Lower leg skin (tissue), 4 donors: Measurements from ENCODE around the gene TRAF3. TPM values are rescaled to one million over a fixed set of nuclear protein-coding genes. Genes with fewer than 3 reads are reported as not detected.

Experiments used
- DNase-seq, 2 donors: peaks; one replicate each; pipeline ENCODE4 v3.0.0-alpha.2; 2019; ENCODE audit warnings: low spot score in 2 of 2
- H3K4me3 ChIP-seq: fragments of 200-600 bp; sonication (generic); 2 replicates; pipeline ENCODE4 v1.5.1; 2017; ENCODE audit warnings: mild to moderate bottlenecking, low read depth; ENCODE audit not compliant: poor library complexity, severe bottlenecking
- CTCF ChIP-seq, 3 donors: fragments of 450-650 bp; IDR thresholded peaks; one replicate each; pipeline ENCODE4 v1.5.1; 2016; ENCODE audit warnings: antibody characterized with exemption in 3 of 3, mild to moderate bottlenecking in 3 of 3, moderate library complexity in 2 of 3
- POLR2A ChIP-seq, 2 donors: fragments of 450-650 bp; IDR thresholded peaks; one replicate each; pipeline ENCODE4 v1.6.1; 2016 to 2017; ENCODE audit warnings: antibody characterized with exemption in 2 of 2, mild to moderate bottlenecking in 1 of 2, moderate library complexity in 1 of 2
- whole genome bisulfite sequencing, 2 donors: methylation state at CpG; one replicate each; pipeline ENCODE4 v1.1.5; 2018; 5-methylcytosine and 5-hydroxymethylcytosine counted together
- intact Hi-C: fragments of 100-400 bp; cut with DNase I; formaldehyde crosslinking; loops from one replicate; pipeline ENCODE4 v1.15.0; 2023; ENCODE audit warnings: low total_unique reads
- total RNA-seq, 4 donors: library from RNA; depleted of rRNA; stranded (reverse); fragments of >200 nt; gene quantifications; one replicate each; pipeline ENCODE4 v1.1.0, GENCODE V29; 2016

The TRAF3 gene
- total RNA-seq, 4 donors from 2014 or later: 3.0 to 14.4 (median 12.1) TPM

- TF ChIP-seq CTCF (IDR thresholded peaks at IDR 0.05) (no peak), POLR2A (IDR thresholded peaks at IDR 0.05) (no peak)
- intact Hi-C loops: no loop called here
- WGBS, 2 donors: 90 to 92% methylated on average over 5 of the region's 5 CpGs
- no peak overlapping the region for H3K4me3 ChIP-seq
- DNase-seq: no peak
Measured at GRCh38 chr14:102823546-102823945, 46.3 kb downstream of the TRAF3 start.

- intact Hi-C loops: no loop called here
- no peak overlapping the region for H3K4me3 ChIP-seq
- TF ChIP-seq CTCF (IDR thresholded peaks at IDR 0.05) (no peak), POLR2A (IDR thresholded peaks at IDR 0.05) (no peak)
- DNase-seq: no peak
- WGBS, 2 donors: 67 to 73% methylated on average over 8 of the region's 8 CpGs
Measured at GRCh38 chr14:102824832-102825231, 47.6 kb downstream of the TRAF3 start.

GRCh38 chr14:102825307-102826095 is 48.3 kb downstream of the TRAF3 start:
- WGBS, 2 donors: 92% methylated on average over 21 to 22 of the region's 22 CpGs
- intact Hi-C loops: no loop called here
- TF ChIP-seq POLR2A (IDR thresholded peaks at IDR 0.05) (no peak), CTCF (IDR thresholded peaks at IDR 0.05) (no peak)
- DNase-seq: no peak
- H3K4me3 ChIP-seq: no peak overlapping the region

DNA sequence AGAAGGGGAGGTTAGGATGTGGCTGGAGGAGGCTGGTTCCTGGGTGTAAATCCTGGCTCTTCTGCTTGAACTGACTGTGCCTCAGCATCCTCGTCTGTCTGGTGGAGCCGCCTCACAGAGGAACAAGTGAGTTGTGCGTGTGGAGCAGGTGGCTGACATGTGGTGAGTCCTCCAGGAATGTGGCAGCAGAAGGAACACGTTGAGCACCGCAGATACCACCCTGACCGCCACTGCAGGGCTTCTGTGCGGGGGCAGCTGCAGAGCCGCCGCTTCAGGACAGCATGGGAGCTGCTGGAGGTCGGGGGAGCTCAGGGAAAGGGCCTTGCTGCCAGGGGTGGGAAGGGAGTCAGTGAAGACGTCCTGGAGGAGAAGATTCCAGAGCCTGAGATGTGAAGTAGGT is 48.9 kb downstream of the TRAF3 start:
- no peak overlapping the region for H3K4me3 ChIP-seq
- intact Hi-C loops: no loop called here
- TF ChIP-seq POLR2A (IDR thresholded peaks at IDR 0.05) (no peak), CTCF (IDR thresholded peaks at IDR 0.05) (no peak)
- 83 to 89% methylated on average over 11 of the region's 11 CpGs for WGBS, 2 donors
- no peak for DNase-seq

- no peak for DNase-seq
- intact Hi-C loops: no loop called here
- WGBS, 2 donors: 91% methylated on average over 25 of the region's 25 CpGs
- TF ChIP-seq POLR2A (IDR thresholded peaks at IDR 0.05): no peak
- no peak for TF ChIP-seq CTCF (IDR thresholded peaks at IDR 0.05)
- H3K4me3 ChIP-seq: no peak overlapping the region
Measured at GRCh38 chr14:102826751-102827675, 49.8 kb downstream of the TRAF3 start.
